Stimulated activated CD8-positive, alpha-beta memory T cell treated with anti-CD3 and anti-CD28 coated beads, Interleukin-15, amount 100 ng/mL, for 4 hours (primary cell): ENCODE measurements around the gene ISCU.

ENCODE experiments used
- DNase-seq, 2 donors: peaks; one replicate each; pipeline ENCODE4 v3.0.0-alpha.2; 2020; ENCODE audit warnings: low read depth in 2 of 2

ISCU gene

GRCh38 chr12:108562348-108563135 is at the start of gene ISCU:
Gene ISCU (plus strand): TSS chr12:108562596. CDS start chr12:108562623, 27 bp downstream.
- peak; percentile 95 to 98 for DNase-seq

- no peak for DNase-seq
Observed at GRCh38 chr12:108514468-108514972, 47.9 kb upstream of the ISCU start.

DNA sequence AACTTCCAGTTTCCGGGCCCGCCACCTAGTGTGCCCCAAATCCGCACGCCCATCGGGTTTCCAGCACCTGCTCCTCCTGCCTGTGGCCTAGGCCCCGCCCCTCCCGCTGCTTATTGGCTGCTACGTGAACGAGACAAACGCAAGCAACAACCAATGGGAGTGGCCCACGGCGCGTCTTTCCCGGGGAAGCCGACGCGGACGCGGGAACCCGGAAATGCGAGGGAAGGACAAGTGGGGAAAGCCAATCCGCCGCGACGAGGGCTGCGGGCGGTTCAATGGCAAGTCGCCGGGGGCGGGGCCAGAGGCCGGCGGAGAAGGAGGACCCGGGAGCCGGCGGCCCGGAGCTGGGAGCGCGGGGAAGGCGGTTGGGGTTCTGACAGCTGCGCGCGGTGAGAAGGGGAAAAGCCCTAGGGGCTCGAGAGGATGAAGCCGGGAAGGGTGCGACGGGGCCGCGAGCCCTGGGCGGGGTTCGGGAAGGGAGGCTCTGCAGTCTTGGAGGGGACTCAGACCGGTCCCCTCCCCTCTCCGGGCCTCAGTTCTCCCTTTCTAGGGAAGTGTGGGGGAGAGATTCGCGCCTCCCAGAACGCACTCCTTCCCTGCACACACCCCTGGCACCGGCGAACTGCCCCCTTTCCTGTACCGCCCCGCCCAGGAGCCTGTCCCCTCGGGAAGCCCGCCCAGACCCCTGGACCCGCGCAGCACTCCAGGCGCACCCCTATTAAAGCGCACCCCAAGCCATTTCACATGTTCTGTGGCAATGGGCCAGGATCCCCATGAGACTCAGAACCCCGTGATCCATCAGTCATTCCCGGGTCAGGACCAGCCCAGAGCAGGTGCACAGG is 47.2 kb upstream of the ISCU start, which contains the start of gene FICD:
TSS of gene FICD (plus strand) at position 305 of the 842 bp plus-strand sequence. CDS start 1,696 bp downstream, outside the sequence.
- peak; percentile 98 to 99 for DNase-seq

DNA sequence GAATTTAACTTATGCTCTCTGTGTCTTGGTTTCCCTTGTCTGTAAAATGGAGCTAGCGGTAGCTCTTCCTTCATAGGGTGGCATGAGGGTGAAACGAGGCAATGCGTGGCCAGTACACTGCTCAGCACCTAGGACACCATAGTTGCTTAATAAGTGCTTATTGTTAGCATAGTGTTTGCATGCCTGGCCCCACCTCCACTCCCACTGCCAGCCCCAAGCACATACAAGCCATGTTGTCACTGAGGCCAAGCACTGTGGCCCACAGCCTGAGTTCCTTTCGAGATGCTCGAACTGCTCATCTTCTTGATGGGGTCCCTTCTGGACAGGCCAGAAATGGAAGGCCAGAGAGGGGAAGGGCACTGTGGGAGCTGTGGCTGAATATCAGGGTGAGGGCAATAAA is 46.5 kb upstream of the ISCU start:
- no peak for DNase-seq

DNA sequence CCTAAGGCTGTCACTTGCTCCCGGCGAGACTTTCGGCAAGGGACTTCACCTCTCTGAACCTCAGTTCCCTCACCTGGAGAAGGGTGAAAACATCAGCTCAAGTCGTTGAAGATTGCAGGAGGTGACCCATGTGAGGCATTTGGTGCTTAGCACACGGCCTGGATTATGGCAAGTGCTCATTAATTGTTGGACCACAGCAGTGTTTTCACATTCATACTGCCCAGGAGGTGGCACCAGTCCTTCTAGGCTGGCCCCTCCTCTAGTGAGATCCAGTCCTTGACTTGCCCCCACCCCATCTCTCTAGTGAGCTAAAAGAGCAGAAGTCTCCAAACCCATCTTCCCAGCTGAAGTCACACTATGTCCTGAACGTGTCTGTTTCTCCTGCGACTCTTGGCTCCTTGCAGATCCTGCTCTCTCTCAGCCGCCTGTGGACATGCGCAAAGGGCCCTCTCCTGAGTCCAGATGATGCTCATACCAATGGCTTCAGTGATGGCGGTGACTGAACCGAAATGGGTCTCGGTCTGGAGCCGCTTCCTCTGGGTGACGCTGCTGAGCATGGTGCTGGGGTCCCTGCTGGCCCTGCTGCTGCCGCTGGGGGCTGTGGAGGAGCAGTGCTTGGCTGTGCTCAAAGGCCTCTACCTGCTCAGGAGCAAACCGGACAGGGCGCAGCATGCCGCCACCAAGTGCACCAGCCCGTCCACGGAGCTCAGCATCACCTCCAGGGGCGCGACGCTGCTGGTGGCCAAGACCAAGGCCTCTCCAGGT is 45.7 kb upstream of the ISCU start:
- no peak for DNase-seq

DNA sequence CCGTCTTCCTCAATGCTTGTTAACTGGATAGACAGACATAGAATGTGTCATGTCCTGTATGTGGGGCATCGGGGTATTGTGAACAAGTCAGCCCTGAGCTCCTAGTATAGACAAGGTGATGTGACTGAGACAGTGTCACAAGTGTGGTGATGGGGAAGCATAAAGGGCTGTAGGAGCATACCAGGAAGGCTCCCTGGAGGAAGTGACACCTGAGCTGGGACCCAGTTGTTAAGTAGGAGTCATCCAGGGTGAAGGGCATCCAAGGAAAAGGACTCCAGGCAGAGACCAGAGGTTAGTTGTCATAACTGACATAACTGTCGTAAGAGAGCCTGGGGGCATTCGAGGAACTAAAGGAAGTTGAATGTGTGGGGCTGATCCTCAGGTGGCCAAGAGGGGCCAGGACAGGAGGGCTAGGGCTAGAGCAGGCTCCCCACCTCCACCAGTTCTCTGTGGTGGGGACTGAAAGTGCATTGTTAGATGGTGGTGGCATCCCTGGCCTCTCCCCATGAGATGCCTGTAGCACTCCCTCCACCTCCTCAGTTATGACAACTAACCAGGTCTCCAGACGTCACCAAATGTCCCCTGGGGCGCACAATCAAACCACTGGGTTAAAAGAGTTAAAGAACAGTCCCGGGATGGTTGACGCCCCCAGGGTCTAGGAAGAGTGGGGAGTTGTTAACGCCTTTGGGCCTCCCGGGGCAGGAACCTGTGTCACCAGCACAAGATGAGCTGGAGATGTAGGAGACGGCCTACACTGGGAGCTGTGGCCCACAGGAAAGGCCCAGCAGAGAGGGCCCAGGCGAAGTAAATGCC is 44.9 kb upstream of the ISCU start:
- DNase-seq, result no peak

GRCh38 chr12:108518101-108518715 is 44.2 kb upstream of the ISCU start:
- no peak for DNase-seq

DNA sequence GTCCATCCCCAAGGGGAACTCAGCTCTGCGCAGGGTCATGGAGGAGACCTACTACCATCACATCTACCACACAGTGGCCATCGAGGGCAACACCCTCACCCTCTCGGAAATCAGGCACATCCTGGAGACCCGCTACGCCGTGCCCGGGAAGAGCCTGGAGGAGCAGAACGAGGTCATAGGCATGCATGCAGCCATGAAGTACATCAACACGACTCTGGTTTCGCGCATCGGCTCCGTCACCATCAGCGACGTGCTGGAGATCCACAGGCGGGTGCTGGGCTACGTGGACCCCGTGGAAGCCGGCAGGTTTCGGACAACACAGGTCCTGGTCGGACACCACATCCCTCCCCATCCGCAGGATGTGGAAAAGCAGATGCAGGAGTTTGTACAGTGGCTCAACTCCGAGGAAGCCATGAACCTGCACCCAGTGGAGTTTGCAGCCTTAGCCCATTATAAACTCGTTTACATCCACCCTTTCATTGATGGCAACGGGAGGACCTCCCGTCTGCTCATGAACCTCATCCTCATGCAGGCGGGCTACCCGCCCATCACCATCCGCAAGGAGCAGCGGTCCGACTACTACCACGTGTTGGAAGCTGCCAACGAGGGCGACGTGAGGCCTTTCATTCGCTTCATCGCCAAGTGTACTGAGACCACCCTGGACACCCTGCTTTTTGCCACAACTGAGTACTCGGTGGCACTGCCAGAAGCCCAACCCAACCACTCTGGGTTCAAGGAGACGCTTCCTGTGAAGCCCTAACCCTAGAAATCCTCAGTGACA is 43.5 kb upstream of the ISCU start:
- no peak for DNase-seq

GRCh38 chr12:108519558-108519957 is 42.8 kb upstream of the ISCU start:
- no peak for DNase-seq

DNA sequence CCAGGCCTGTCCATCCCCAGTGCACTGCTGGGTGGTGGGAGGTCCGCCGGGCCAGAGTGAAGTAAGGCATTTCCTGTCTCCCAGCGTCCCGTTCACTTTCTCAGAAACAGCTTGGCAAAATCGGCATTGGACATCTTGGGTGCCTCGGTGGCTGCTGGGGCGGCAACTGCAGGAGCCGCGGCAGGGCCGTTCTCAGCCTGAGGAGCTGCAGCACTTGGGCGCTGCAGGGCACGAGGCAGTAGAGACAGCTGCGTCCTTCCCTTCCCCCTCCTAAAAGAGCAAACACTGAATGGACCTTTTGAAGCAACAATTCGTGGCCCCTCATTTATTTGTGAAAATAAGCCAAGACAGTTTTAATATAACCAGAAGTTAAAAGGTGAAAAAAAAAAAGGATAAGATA is 39.0 kb upstream of the ISCU start:
- DNase-seq, result no peak

- DNase-seq, result no peak
Observed at GRCh38 chr12:108525681-108526080, 36.7 kb upstream of the ISCU start.

- no peak for DNase-seq
Observed at GRCh38 chr12:108526482-108527165, 35.8 kb upstream of the ISCU start.

DNA sequence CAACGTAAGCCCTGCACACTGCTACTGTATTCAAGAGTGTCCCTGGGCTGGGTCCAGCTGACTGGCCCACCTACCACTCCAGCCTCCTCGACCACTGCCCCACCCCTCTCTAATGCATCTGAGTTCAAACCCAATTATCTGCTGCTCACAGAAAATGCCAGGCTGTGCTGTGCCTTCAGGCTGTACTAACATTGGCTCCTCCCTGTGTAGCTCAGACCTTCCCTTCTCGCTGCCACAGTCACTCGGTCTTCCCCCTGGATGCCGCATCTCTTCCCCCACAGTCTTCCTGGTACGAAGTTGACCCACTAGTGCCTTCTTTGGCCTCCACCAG is 35.3 kb upstream of the ISCU start:
- DNase-seq, result no peak

GRCh38 chr12:108530161-108530560 is 32.2 kb upstream of the ISCU start:
- no peak for DNase-seq

GRCh38 chr12:108531929-108532848 is 30.2 kb upstream of the ISCU start:
- DNase-seq, result no peak

DNA sequence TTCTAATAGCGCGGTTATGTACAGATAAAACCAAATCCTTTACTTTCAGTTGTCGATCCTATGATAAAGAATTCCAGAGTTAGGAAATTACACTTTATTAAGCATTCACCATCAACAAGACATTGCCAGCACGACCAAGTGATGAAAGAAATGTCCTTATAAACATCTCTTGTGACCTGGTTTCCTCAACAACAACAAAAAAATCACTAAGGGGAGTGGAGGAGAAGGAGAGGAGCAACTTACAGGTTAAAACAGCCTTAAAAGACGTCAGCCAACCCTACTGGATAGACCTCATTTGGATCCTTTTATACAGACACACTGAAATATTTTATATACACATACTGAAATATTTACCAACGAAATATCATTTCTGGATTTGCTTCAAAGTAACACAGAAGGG is 24.2 kb upstream of the ISCU start:
- no peak for DNase-seq

GRCh38 chr12:108538616-108539195 is 23.7 kb upstream of the ISCU start:
- DNase-seq, result no peak

- no peak for DNase-seq
Observed at GRCh38 chr12:108542320-108542719, 20.1 kb upstream of the ISCU start.
